ENCODE measurements around the gene CAMKK2. TPM values are rescaled to one million over a fixed set of nuclear protein-coding genes. Genes with fewer than 3 reads are reported as not detected.
"Not testable (repeated sequence)": the region's sequence is repeated elsewhere in the genome, so short reads cannot be mapped to it uniquely, and the experiment has no call there.

Gene CAMKK2
- polyA plus RNA-seq, 1 donor: 45.5 TPM

GRCh38 chr12:121227294-121227693 is 69.2 kb downstream of the CAMKK2 start:
- H3K4me3 ChIP-seq (ENCODE audit: low read length): no peak overlapping the region
- no peaks in the 10 kb centered on the region for H3K27me3 ChIP-seq (ENCODE audit: control insufficient read depth, insufficient read depth, low read length)
- peaks cover 47% of the 10 kb centered on the region for H3K36me3 ChIP-seq (ENCODE audit: control insufficient read depth, insufficient read depth, low read length)
- H3K9me3 ChIP-seq (ENCODE audit: control insufficient read depth, low read depth, low read length): peaks cover 6% of the 10 kb centered on the region
- no CpG with 5 or more reads among the region's 9 CpGs for WGBS (ENCODE audit: insufficient coverage, low lambda C conversion rate)
- H3K4me1 ChIP-seq (ENCODE audit: control insufficient read depth, insufficient read depth, low read length): peaks cover 42% of the 10 kb centered on the region
- peak; percentile 87 to 95 for DNase-seq
- H3K27ac ChIP-seq (ENCODE audit: low read length): peak overlapping the region; percentile 84

DNA sequence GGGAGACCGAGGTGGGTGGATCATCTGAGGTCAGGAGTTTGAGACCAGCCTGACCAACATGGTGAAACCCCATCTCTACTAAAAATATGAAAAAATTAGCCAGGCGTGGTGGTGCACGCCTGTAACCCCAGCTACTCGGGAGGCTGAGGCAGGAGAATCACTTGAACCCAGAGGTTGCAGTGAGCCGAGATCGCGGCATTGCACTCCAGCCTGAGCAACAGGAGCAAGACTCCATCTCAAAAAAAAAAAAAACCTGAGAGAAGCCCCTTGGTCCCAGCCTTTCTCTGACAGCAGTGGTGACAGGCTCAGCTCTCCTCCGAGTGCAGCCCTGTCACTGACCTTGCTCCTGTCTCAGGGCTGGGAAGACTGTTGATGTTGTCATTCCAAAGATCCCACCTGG is 69.6 kb downstream of the CAMKK2 start:
- H3K4me1 ChIP-seq (ENCODE audit: control insufficient read depth, insufficient read depth, low read length): peaks cover 42% of the 10 kb centered on the region
- H3K27me3 ChIP-seq (ENCODE audit: control insufficient read depth, insufficient read depth, low read length); H3K9me3 ChIP-seq (ENCODE audit: control insufficient read depth, low read depth, low read length); DNase-seq; H3K4me3 ChIP-seq (ENCODE audit: low read length): not testable (repeated sequence)
- peak overlapping the region; percentile 84 for H3K27ac ChIP-seq (ENCODE audit: low read length)
- WGBS (ENCODE audit: insufficient coverage, low lambda C conversion rate): no CpG with 5 or more reads among the region's 8 CpGs
- H3K36me3 ChIP-seq (ENCODE audit: control insufficient read depth, insufficient read depth, low read length): peaks cover 46% of the 10 kb centered on the region

DNA sequence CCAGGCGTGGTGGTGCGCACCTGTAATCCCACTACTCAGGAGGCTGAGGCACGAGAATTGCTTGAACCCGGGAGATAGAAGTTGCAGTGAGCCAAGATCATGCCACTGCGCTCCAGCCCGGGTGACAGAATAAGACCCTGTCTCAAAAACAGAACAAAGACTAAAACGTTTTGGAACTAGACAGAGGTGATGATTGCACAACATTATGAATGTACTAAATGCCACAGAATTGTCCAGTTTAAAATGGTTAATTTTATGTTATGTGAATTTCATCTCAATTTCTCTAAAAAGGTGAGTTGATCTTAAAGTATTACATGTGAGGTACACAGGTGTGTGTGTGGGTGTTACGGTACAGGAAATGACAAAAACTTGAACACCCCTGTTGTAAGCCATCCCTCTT is 70.1 kb downstream of the CAMKK2 start:
- Histone ChIP-seq H3K4me1 (ENCODE audit: control insufficient read depth, insufficient read depth, low read length) (peaks cover 42% of the 10 kb centered on the region), H3K36me3 (ENCODE audit: control insufficient read depth, insufficient read depth, low read length) (peaks cover 47% of the 10 kb centered on the region), H3K9me3 (ENCODE audit: control insufficient read depth, low read depth, low read length) (peaks cover 6% of the 10 kb centered on the region), H3K27me3 (ENCODE audit: control insufficient read depth, insufficient read depth, low read length) (no peaks in the 10 kb centered on the region), H3K27ac (ENCODE audit: low read length) (peak overlapping the region; percentile 84), H3K4me3 (ENCODE audit: low read length) (no peak overlapping the region)
- DNase-seq: no peak
- no CpG with 5 or more reads among the region's 8 CpGs for WGBS (ENCODE audit: insufficient coverage, low lambda C conversion rate)

GRCh38 chr12:121224591-121224990 is 71.9 kb downstream of the CAMKK2 start:
- no peak overlapping the region for H3K4me3 ChIP-seq (ENCODE audit: low read length)
- WGBS (ENCODE audit: insufficient coverage, low lambda C conversion rate): 100% methylated on average over 1 of the region's 8 CpGs
- H3K27ac ChIP-seq (ENCODE audit: low read length): no peak overlapping the region
- H3K36me3 ChIP-seq (ENCODE audit: control insufficient read depth, insufficient read depth, low read length): peaks cover 47% of the 10 kb centered on the region
- peaks cover 29% of the 10 kb centered on the region for H3K4me1 ChIP-seq (ENCODE audit: control insufficient read depth, insufficient read depth, low read length)
- DNase-seq: no peak
- H3K9me3 ChIP-seq (ENCODE audit: control insufficient read depth, low read depth, low read length): peaks cover 6% of the 10 kb centered on the region
- H3K27me3 ChIP-seq (ENCODE audit: control insufficient read depth, insufficient read depth, low read length): no peaks in the 10 kb centered on the region

DNA sequence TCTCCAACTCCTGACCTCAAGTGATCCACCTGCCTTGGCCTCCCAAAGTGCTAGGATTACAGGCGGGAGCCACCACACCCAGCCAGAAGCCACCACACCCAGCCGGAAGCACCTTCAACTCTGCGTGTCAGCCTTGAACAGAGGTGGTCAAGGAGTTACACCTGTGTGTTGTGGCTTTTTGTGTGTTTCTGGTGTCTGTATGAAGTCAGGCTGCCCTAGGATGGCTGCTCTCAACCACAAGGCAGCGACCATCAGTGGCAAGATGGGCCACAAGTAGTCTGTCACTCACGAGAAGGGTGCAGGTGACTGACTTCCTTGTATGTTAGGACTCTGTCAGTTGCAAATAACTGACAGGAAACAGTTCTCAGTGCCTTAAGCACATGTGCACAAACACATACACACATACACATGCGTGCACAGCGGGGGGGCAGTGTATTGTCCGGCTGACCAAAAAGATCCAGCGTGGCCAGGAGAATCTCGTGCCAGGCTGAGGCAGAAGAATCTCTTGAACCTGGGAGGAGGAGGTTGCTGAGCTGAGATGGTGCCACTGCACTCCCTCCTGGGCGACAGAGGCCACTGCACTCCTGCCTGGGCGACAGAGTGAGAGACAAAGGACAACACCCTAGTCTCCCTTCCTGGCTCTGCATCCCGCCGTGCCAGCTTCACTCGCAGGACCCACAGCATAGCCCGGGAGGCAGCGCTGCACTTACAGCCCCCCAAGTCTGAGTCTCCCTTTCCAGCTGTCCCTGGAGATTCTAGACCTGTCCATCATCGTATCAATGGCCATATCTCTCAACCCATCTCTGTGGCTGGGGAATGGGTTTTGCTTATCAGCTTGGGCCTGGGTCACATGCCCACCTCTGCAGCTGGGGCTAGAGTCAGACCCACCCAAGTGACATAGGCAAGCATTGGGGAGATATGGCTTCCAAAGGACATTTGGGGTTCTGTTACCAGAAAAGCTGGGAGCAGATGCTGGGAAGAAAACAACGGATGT is 72.9 kb downstream of the CAMKK2 start:
- Histone ChIP-seq H3K36me3 (ENCODE audit: control insufficient read depth, insufficient read depth, low read length) (peaks cover 45% of the 10 kb centered on the region), H3K4me3 (ENCODE audit: low read length) (no peak overlapping the region)
- DNase-seq: peak in 1 of 2 donors; percentile 27

GRCh38 chr12:121222847-121223246 is 73.7 kb downstream of the CAMKK2 start:
- Histone ChIP-seq H3K27me3 (ENCODE audit: control insufficient read depth, insufficient read depth, low read length) (no peaks in the 10 kb centered on the region), H3K9me3 (ENCODE audit: control insufficient read depth, low read depth, low read length) (no peaks in the 10 kb centered on the region), H3K4me1 (ENCODE audit: control insufficient read depth, insufficient read depth, low read length) (peaks cover 24% of the 10 kb centered on the region), H3K4me3 (ENCODE audit: low read length) (no peak overlapping the region), H3K36me3 (ENCODE audit: control insufficient read depth, insufficient read depth, low read length) (peaks cover 45% of the 10 kb centered on the region), H3K27ac (ENCODE audit: low read length) (no peak overlapping the region)
- WGBS (ENCODE audit: insufficient coverage, low lambda C conversion rate): no CpG with 5 or more reads among the region's 10 CpGs
- DNase-seq: peak in 1 of 2 donors; percentile 0

More for the DNA sequence above, 72.9 kb downstream of the CAMKK2 start:
- Histone ChIP-seq H3K9me3 (ENCODE audit: control insufficient read depth, low read depth, low read length) (no peaks in the 10 kb centered on the region), H3K27me3 (ENCODE audit: control insufficient read depth, insufficient read depth, low read length) (no peaks in the 10 kb centered on the region), H3K4me1 (ENCODE audit: control insufficient read depth, insufficient read depth, low read length) (peaks cover 23% of the 10 kb centered on the region), H3K27ac (ENCODE audit: low read length) (no peak overlapping the region)
- no CpG with 5 or more reads among the region's 19 CpGs for WGBS (ENCODE audit: insufficient coverage, low lambda C conversion rate)

GRCh38 chr12:121219353-121219986 is 77.0 kb downstream of the CAMKK2 start:
- Histone ChIP-seq H3K4me1 (ENCODE audit: control insufficient read depth, insufficient read depth, low read length) (peaks cover 40% of the 10 kb centered on the region), H3K4me3 (ENCODE audit: low read length) (no peak overlapping the region), H3K27ac (ENCODE audit: low read length) (peak overlapping the region; percentile 96), H3K27me3 (ENCODE audit: control insufficient read depth, insufficient read depth, low read length) (no peaks in the 10 kb centered on the region), H3K9me3 (ENCODE audit: control insufficient read depth, low read depth, low read length) (no peaks in the 10 kb centered on the region), H3K36me3 (ENCODE audit: control insufficient read depth, insufficient read depth, low read length) (peaks cover 41% of the 10 kb centered on the region)
- DNase-seq: peak in 1 of 2 donors; percentile 3
- WGBS (ENCODE audit: insufficient coverage, low lambda C conversion rate): 100% methylated on average over 1 of the region's 3 CpGs

GRCh38 chr12:121218588-121219352 is 77.7 kb downstream of the CAMKK2 start:
- Histone ChIP-seq H3K36me3 (ENCODE audit: control insufficient read depth, insufficient read depth, low read length) (peaks cover 37% of the 10 kb centered on the region), H3K4me1 (ENCODE audit: control insufficient read depth, insufficient read depth, low read length) (peaks cover 45% of the 10 kb centered on the region), H3K27ac (ENCODE audit: low read length) (peak overlapping the region; percentile 96), H3K4me3 (ENCODE audit: low read length) (no peak overlapping the region), H3K9me3 (ENCODE audit: control insufficient read depth, low read depth, low read length) (no peaks in the 10 kb centered on the region), H3K27me3 (ENCODE audit: control insufficient read depth, insufficient read depth, low read length) (no peaks in the 10 kb centered on the region)
- peak in 1 of 2 donors; percentile 39 for DNase-seq
- 80% methylated on average over 1 of the region's 18 CpGs for WGBS (ENCODE audit: insufficient coverage, low lambda C conversion rate)

- WGBS (ENCODE audit: insufficient coverage, low lambda C conversion rate): no CpG with 5 or more reads among the region's 5 CpGs
- Histone ChIP-seq H3K9me3 (ENCODE audit: control insufficient read depth, low read depth, low read length) (no peaks in the 10 kb centered on the region), H3K4me3 (ENCODE audit: low read length) (no peak overlapping the region), H3K36me3 (ENCODE audit: control insufficient read depth, insufficient read depth, low read length) (peaks cover 37% of the 10 kb centered on the region), H3K27me3 (ENCODE audit: control insufficient read depth, insufficient read depth, low read length) (no peaks in the 10 kb centered on the region), H3K4me1 (ENCODE audit: control insufficient read depth, insufficient read depth, low read length) (peaks cover 55% of the 10 kb centered on the region), H3K27ac (ENCODE audit: low read length) (peak overlapping the region; percentile 96)
- DNase-seq: peak; percentile 77 to 91
Measured at GRCh38 chr12:121217761-121218160, 78.7 kb downstream of the CAMKK2 start.

DNA sequence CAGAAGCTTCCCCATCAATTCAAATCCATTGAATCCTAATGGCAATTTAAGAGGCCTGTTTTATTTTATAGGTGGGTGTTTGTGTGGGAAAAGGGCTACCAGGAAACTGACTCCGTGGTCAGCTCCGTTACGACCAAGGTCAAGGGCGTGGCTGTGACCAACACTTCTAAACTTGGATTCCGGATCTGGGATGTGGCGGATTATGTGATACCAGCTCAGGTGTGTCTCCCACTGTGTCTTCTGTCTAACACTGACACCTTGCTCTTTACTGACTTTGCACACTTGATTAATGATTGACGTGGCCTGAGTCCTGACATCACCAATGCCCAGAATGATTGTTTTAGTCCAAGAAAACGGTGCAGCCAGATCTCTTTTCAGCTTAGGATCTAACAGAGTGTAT is 79.4 kb downstream of the CAMKK2 start:
- Histone ChIP-seq H3K4me3 (ENCODE audit: low read length) (no peak overlapping the region), H3K36me3 (ENCODE audit: control insufficient read depth, insufficient read depth, low read length) (peaks cover 35% of the 10 kb centered on the region), H3K27ac (ENCODE audit: low read length) (peak overlapping the region; percentile 96), H3K9me3 (ENCODE audit: control insufficient read depth, low read depth, low read length) (no peaks in the 10 kb centered on the region), H3K4me1 (ENCODE audit: control insufficient read depth, insufficient read depth, low read length) (peaks cover 56% of the 10 kb centered on the region), H3K27me3 (ENCODE audit: control insufficient read depth, insufficient read depth, low read length) (no peaks in the 10 kb centered on the region)
- no CpG with 5 or more reads among the region's 8 CpGs for WGBS (ENCODE audit: insufficient coverage, low lambda C conversion rate)
- peak; percentile 78 to 85 for DNase-seq
